Measurements from ENCODE around the gene ZNF385A.

ZNF385A gene

GRCh38 chr12:54420766-54421144 is 36.2 kb upstream of the ZNF385A start:
- H3K27ac ChIP-seq (ENCODE audit: extremely low read depth, low read depth, low read length): no peak overlapping the region
- no peaks in the 10 kb centered on the region for H3K9me3 ChIP-seq (ENCODE audit: control insufficient read depth, insufficient read depth, low read depth, low read length)
- no peaks in the 10 kb centered on the region for H3K36me3 ChIP-seq (ENCODE audit: control insufficient read depth in 2 of 2, insufficient read depth in 1 of 2, low read length in 2 of 2)
- CTCF ChIA-PET: interaction anchor here (0.8 to 14.5 kb wide), 6 partner anchors 10 to 41 kb away, joined by 3 to 227 read pairs (median 6); no protein-coding TSS in a partner anchor
- H3K4me1 ChIP-seq (ENCODE audit: control insufficient read depth, insufficient read depth, low read length): peaks cover 11% of the 10 kb centered on the region
- POLR2A ChIA-PET: interaction anchor here (0.7 to 1.3 kb wide), 4 partner anchors 12 to 558 kb away, joined by 3 to 5 read pairs (median 4); no protein-coding TSS in a partner anchor
- TF ChIP-seq MEIS1 (CRISPR knock-in tag; IDR thresholded peaks at IDR 0.05; ENCODE audit: borderline replicate concordance) (no peak), IKZF3 (tag by site-specific recombination; IDR thresholded peaks at IDR 0.05) (no peak), ZNF513 (tag by site-specific recombination; IDR thresholded peaks at IDR 0.05) (no peak), KLF16 (tag by site-specific recombination; IDR thresholded peaks at IDR 0.05) (no peak), ZNF692 (tag by site-specific recombination; IDR thresholded peaks at IDR 0.05) (no peak), ZSCAN23 (tag by site-specific recombination; IDR thresholded peaks at IDR 0.05) (no peak), ZNF558 (tag by site-specific recombination; IDR thresholded peaks at IDR 0.05) (no peak), ZBTB8A (tag by site-specific recombination; IDR thresholded peaks at IDR 0.05) (0 out of 2 replicates have a peak, but pooled peaks have one; percentile 26), GLIS2 (tag by site-specific recombination; IDR thresholded peaks at IDR 0.05) (no peak), TSHZ1 (tag by site-specific recombination; IDR thresholded peaks at IDR 0.05; ENCODE audit: borderline replicate concordance) (no peak), ZNF510 (tag by site-specific recombination; IDR thresholded peaks at IDR 0.05; ENCODE audit: insufficient replicate concordance) (no peak), ZNF223 (tag by site-specific recombination; IDR thresholded peaks at IDR 0.05) (no peak), ZNF341 (tag by site-specific recombination; IDR thresholded peaks at IDR 0.05; ENCODE audit: low read depth) (no peak), ZNF837 (tag by site-specific recombination; IDR thresholded peaks at IDR 0.05) (no peak), ZEB2 (tag by site-specific recombination; IDR thresholded peaks at IDR 0.05) (no peak; the same call in 1 of the 2 replicates), GLI2 (tag by site-specific recombination; IDR thresholded peaks at IDR 0.05; ENCODE audit: borderline replicate concordance, low read depth) (no peak), GLIS1 (tag by site-specific recombination; IDR thresholded peaks at IDR 0.05) (peak; percentile 37; the same call in 1 of the 2 replicates), ZNF670 (tag by site-specific recombination; IDR thresholded peaks at IDR 0.05; ENCODE audit: low read depth) (no peak), PRDM6 (tag by site-specific recombination; IDR thresholded peaks at IDR 0.05) (no peak), SETDB1 (IDR thresholded peaks at IDR 0.05; ENCODE audit: insufficient read length, low read length) (no peak), ATF2 (tag by site-specific recombination; IDR thresholded peaks at IDR 0.05; ENCODE audit: low read depth) (no peak), SALL2 (tag by site-specific recombination; IDR thresholded peaks at IDR 0.05; ENCODE audit: borderline replicate concordance) (no peak), ZNF530 (tag by site-specific recombination; IDR thresholded peaks at IDR 0.05; ENCODE audit: low read depth) (no peak), ZNF394 (tag by site-specific recombination; IDR thresholded peaks at IDR 0.05; ENCODE audit: borderline replicate concordance) (peak; percentile 75), ZBTB20 (tag by site-specific recombination; IDR thresholded peaks at IDR 0.05) (no peak)
- H3K4me3 ChIP-seq (ENCODE audit: low read depth, low read length): no peak overlapping the region
